K562 (cell line): ENCODE results near the gene LHPP. TPM values are rescaled to one million over a fixed set of nuclear protein-coding genes. Genes with fewer than 3 reads are reported as not detected.

ENCODE experiments used
- ATAC-seq: fragments of 200-7000 bp; cut with Tn5 transposase; 3 replicates; pipeline ENCODE4 v1.9.1; 2020; ENCODE audit warnings: moderate library complexity
- BruUV-seq: library from RNA; stranded (reverse); fragments of 400-500 nt; replicated peaks from 2 replicates; lab custom pipeline; 2021; lab: Mats Ljungman, UMichigan
- CTCF ChIA-PET: fragments of 300-600 bp; formaldehyde crosslinking; extraction: SDS; loops from one replicate; lab custom pipeline; 2021; ENCODE audit warnings: low intra/inter-chr PET ratio; lab: Yijun Ruan, JAX
- POLR2A ChIA-PET: fragments of 300-600, 350-650 bp; sonication (Branson Sonifier 250); formaldehyde crosslinking; extraction: SDS; loops from one replicate; lab custom pipeline; 2021; ENCODE audit warnings: antibody characterized with exemption, inconsistent platforms; lab: Yijun Ruan, JAX
- DNase-seq, 4 experiments: peaks; one replicate each; pipeline versions ENCODE4 v3.0.0 to v3.0.0-alpha.2; 2011 to 2018; ENCODE audit warnings: low spot score in 3 of 4, mixed read lengths in 3 of 4; ENCODE audit errors: extremely low read depth in 1 of 4
- FAIRE-seq: peaks from 2 replicates; lab custom pipeline; 2011; peaks lifted over from hg19 to GRCh38; lab: Jason Lieb, UNC
- H2AFZ ChIP-seq: 2 replicates; pipeline ENCODE4 v1.6.0; 2011; ENCODE audit warnings: low read depth, low read length, control low read depth, inconsistent platforms
- H3K27ac ChIP-seq: fragments of 200-600 bp; 3 replicates; pipeline ENCODE4 v1.8.0; 2011; ENCODE audit warnings: low read depth, mild to moderate bottlenecking, control low read depth, inconsistent platforms, low read length, moderate library complexity, mixed read lengths; ENCODE audit errors: extremely low read depth
- H3K27me3 ChIP-seq, 2 experiments: fragments of 300-600 bp in 1 of 2; 2 replicates in 1 of 2; 3 replicates in 1 of 2; pipeline versions ENCODE4 v1.6.0 to v1.8.0; 2011; ENCODE audit warnings: inconsistent platforms in 2 of 2, low read length in 2 of 2, mild to moderate bottlenecking in 1 of 2, mixed read lengths in 1 of 2, moderate library complexity in 1 of 2; ENCODE audit not compliant: control insufficient read depth in 2 of 2, insufficient read depth in 2 of 2
- H3K36me3 ChIP-seq: fragments of 300-600 bp; 3 replicates; pipeline ENCODE4 v1.8.0; 2011; ENCODE audit warnings: mild to moderate bottlenecking, low read length, inconsistent platforms; ENCODE audit not compliant: control insufficient read depth, insufficient read depth
- H3K4me1 ChIP-seq, 2 experiments: fragments of 200-600 bp in 1 of 2; replicated peaks in 1 of 2; 2 replicates in 1 of 2; 3 replicates in 1 of 2; pipeline versions ENCODE4 v1.5.1 to v1.8.0; 2011; ENCODE audit warnings: inconsistent platforms in 2 of 2, low read length in 2 of 2, mild to moderate bottlenecking in 1 of 2, mixed read lengths in 1 of 2, moderate library complexity in 1 of 2; ENCODE audit not compliant: control insufficient read depth in 2 of 2, insufficient read depth in 2 of 2
- H3K4me2 ChIP-seq: 2 replicates; pipeline ENCODE4 v1.6.1; 2011; ENCODE audit warnings: low read length, control low read depth, inconsistent platforms, mixed read lengths; ENCODE audit not compliant: insufficient read depth
- H3K4me3 ChIP-seq: fragments of 200-600 bp; sonication (generic), shearing (Covaris generic); 2 replicates; pipeline ENCODE4 v1.5.1; 2016; ENCODE audit warnings: control low read depth, inconsistent platforms
- H3K79me2 ChIP-seq: fragments of 200-600 bp; 3 replicates; pipeline ENCODE4 v1.8.0; 2011; ENCODE audit warnings: low read length, inconsistent platforms; ENCODE audit not compliant: control insufficient read depth, insufficient read depth
- H3K9ac ChIP-seq, 2 experiments: 2 replicates each; pipeline versions ENCODE4 v1.6.0 to v1.6.1; 2011; ENCODE audit warnings: low read depth in 2 of 2, low read length in 2 of 2, control low read depth in 1 of 2, inconsistent platforms in 1 of 2, mild to moderate bottlenecking in 1 of 2, mixed read lengths in 1 of 2; ENCODE audit not compliant: insufficient read depth in 1 of 2
- H3K9me1 ChIP-seq: one replicate; pipeline ENCODE4 v1.6.0; 2011; ENCODE audit warnings: inconsistent platforms, mild to moderate bottlenecking, low read length, moderate library complexity; ENCODE audit not compliant: control insufficient read depth, insufficient read depth
- H3K9me3 ChIP-seq: replicated peaks from 2 replicates; pipeline ENCODE4 v1.5.1; 2011; ENCODE audit warnings: low read depth, low read length, inconsistent platforms; ENCODE audit not compliant: control insufficient read depth, insufficient read depth
- H4K20me1 ChIP-seq: replicated peaks from 2 replicates; pipeline ENCODE4 v1.6.1; 2011; ENCODE audit warnings: low read length, inconsistent platforms, mixed read lengths; ENCODE audit not compliant: control insufficient read depth, insufficient read depth
- ADNP ChIP-seq: fragments of 200-800 bp; sonication (Bioruptor generic); IDR thresholded peaks from 2 replicates; pipeline ENCODE4 v1.6.1; 2016; ENCODE audit warnings: missing genetic modification characterization, missing compliant biosample characterization
- BCOR ChIP-seq: fragments of 450-650 bp; IDR thresholded peaks from 2 replicates; pipeline ENCODE4 v1.6.1; 2016
- CBX3 ChIP-seq, 2 experiments: IDR thresholded peaks; 1 replicate in 1 of 2; 2 replicates in 1 of 2; pipeline ENCODE4 v1.6.1; 2012; ENCODE audit warnings: inconsistent platforms in 2 of 2, low read length in 2 of 2, borderline replicate concordance in 1 of 2, control low read depth in 1 of 2
- EZH2 ChIP-seq: IDR thresholded peaks from 2 replicates; pipeline ENCODE4 v1.6.1; 2012; ENCODE audit warnings: low read depth, mild to moderate bottlenecking, inconsistent platforms, low read length, borderline replicate concordance
- RBM25 ChIP-seq: fragments of 200-400 bp; formaldehyde crosslinking; IDR thresholded peaks from 2 replicates; pipeline ENCODE4 v1.6.1; 2018; ENCODE audit warnings: low read length, low read depth, moderate library complexity; ENCODE audit not compliant: severe bottlenecking
- SRSF3 ChIP-seq: fragments of 200-400 bp; formaldehyde crosslinking; IDR thresholded peaks from 2 replicates; pipeline ENCODE4 v1.6.1; 2016; ENCODE audit warnings: mild to moderate bottlenecking, low read length, moderate library complexity; ENCODE audit not compliant: insufficient read depth
- TAL1 ChIP-seq: fragments of 450-650 bp; IDR thresholded peaks from 2 replicates; pipeline ENCODE4 v1.6.1; 2016; ENCODE audit warnings: mild to moderate bottlenecking
- ZNF146 ChIP-seq: IDR thresholded peaks from one replicate; pipeline ENCODE4 v1.6.1; 2018; ENCODE audit warnings: missing compliant biosample characterization; ENCODE audit not compliant: unreplicated experiment
- ZNF197 ChIP-seq: fragments of 200-800 bp; sonication (Bioruptor generic); IDR thresholded peaks from 2 replicates; pipeline ENCODE4 v1.6.1; 2016; ENCODE audit warnings: low read depth, missing genetic modification characterization, missing compliant biosample characterization
- WGBS: fragments of 100-300 bp; shearing (Covaris generic); methylation state at CpG from one replicate; pipeline ENCODE4 v1.1.6; 2016; ENCODE audit warnings: low coverage, mixed read lengths; ENCODE audit not compliant: insufficient coverage; ENCODE audit errors: missing lambda C conversion rate; 5-methylcytosine and 5-hydroxymethylcytosine counted together
- in situ Hi-C: fragments of 300-500 bp; cut with MboI; formaldehyde crosslinking; loops from 4 replicates; pipeline ENCODE4 v1.15.0; 2018; ENCODE audit warnings: inconsistent platforms, mixed read lengths
- intact Hi-C: fragments of 100-400 bp; cut with micrococcal nuclease; formaldehyde crosslinking; loops from 2 replicates; pipeline ENCODE4 v1.14.2; 2022
- polyA plus RNA-seq, 8 experiments: library from polyadenylated mRNA; depleted of rRNA in 4 of 8; stranded (reverse) in 5 of 8; unstranded in 3 of 8; fragments of >200 nt; fragmentation: Nextera tagmentation in 2 of 8; fragmentation: Illumina TruSeq in 1 of 8; extraction: Ambion mirVana in 2 of 8; extraction: Trizol in 1 of 8; gene quantifications; 2 replicates each; pipeline versions ENCODE4 v1.2.1 to v1.2.3, GENCODE V29; 2011 to 2014; ENCODE audit warnings: inconsistent platforms in 1 of 8, missing spikeins in 1 of 8
- total RNA-seq, 7 experiments: library from RNA; depleted of rRNA in 6 of 7; stranded (reverse); fragments of >200 nt in 6 of 7; fragmentation: Illumina TruSeq in 2 of 7; extraction: Trizol in 2 of 7; gene quantifications; 2 replicates each; pipeline versions ENCODE4 v1.2.1 to v1.2.3, GENCODE V29; 2011 to 2021; ENCODE audit warnings: low replicate concordance in 1 of 7

LHPP gene
- total and polyA plus RNA-seq, 9 of the 15 experiments (the other 6 are each of a cell fraction or from before 2014, with no cell fraction given), result 0.34 to 7.4 (median 3.0) TPM

GRCh38 chr10:124500757-124501156 lies 39.1 kb downstream of the LHPP start:
- no peaks in the 10 kb centered on the region for H3K79me2 ChIP-seq
- H3K9me1 ChIP-seq, result no peaks in the 10 kb centered on the region
- DNase-seq, result no peak
- no peaks in the 10 kb centered on the region for H4K20me1 ChIP-seq
- no peak overlapping the region for H3K9ac ChIP-seq
- ATAC-seq, result no peak
- BruUV-seq, result no TSS peak
- ChIA-PET POLR2A (no interaction called here), CTCF (no interaction called here)
- H3K27ac ChIP-seq, result no peak overlapping the region
- peaks cover 5% of the 10 kb centered on the region; the same call in 1 of the 2 replicates for H3K9me3 ChIP-seq
- WGBS, result 64% methylated on average over 3 of the region's 3 CpGs
- H3K4me3 ChIP-seq, result no peak overlapping the region
- in situ Hi-C loops, result loop anchor here (25.0 kb wide), 1 partner anchor 488 kb away; no protein-coding TSS in a partner anchor
- peaks cover 0 to 16% of the 10 kb centered on the region in 2 experiments; a peak in 4 of 5 replicates for H3K4me1 ChIP-seq
- no peaks in the 10 kb centered on the region for H3K27me3 ChIP-seq
- no peaks in the 10 kb centered on the region for H3K36me3 ChIP-seq
- no peak overlapping the region for H3K4me2 ChIP-seq
- no peak overlapping the region for H2AFZ ChIP-seq
- intact Hi-C loops, result no loop called here
- TF ChIP-seq ZNF197 (CRISPR knock-in tag) (no peak), ZNF146 (peak; percentile 90), ADNP (tag) (0 out of 2 replicates have a peak, but pooled peaks have one; percentile 40), EZH2 (no peak), RBM25 (peak; percentile 43), TAL1 (no peak), SRSF3 (no peak), CBX3 (IDR thresholded peaks at IDR 0.05; ENCODE audit: borderline replicate concordance in 1 of 2, low read length in 2 of 2) (peak in 1 of 2 experiments; percentile 69; a peak in 2 of 3 replicates), BCOR (peak; percentile 44; the same call in 1 of the 2 replicates)
- TF ChIP-seq, all 486 proteins: peak for 5
- no peak for FAIRE-seq
